Measurements from ENCODE around the gene TRIML2.
"Not testable (repeated sequence)": the region's sequence is repeated elsewhere in the genome, so short reads cannot be mapped to it uniquely, and the experiment has no call there.

Gene TRIML2

DNA sequence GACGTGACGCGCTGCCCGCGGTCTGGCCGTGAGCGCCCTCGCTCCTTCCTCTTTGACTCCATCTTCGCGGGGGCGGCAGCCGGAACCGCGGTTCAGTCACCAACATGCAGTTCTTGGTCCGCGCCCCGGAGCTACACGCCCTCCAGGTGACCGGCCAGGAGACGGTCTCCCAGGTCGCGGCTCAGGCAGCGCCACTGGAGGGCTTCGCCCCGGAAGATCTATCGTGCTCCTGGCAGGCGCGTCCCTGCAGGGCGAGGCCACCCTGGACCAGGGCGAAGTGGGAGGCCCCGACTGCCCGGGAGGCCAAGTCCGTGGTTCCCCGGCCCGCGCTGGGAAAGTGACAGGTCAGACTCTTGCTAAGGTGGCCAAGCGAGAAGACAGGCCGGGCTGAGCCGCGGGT is 2.9 kb downstream of the TRIML2 start:
- no peak for DNase-seq

DNA sequence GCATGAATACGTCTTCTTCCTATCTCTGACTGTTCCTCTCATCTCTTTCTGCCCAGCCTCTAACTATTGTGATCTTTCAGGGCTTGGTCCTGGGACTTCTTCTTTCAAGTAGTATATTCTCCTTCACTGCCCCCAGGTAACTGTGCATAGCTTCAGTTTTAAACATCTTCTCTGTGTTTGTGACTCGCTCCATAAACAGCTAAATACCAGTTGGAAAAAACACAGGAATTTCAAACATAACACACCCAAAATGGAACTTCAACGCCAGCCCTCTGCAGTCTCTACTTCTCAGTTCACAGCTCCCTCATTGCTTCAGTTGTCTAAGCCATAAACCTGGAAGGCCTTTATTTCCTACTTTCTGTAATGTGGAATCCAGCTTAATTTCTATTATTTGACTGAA is 16.6 kb downstream of the TRIML2 start:
- DNase-seq, result no peak

DNA sequence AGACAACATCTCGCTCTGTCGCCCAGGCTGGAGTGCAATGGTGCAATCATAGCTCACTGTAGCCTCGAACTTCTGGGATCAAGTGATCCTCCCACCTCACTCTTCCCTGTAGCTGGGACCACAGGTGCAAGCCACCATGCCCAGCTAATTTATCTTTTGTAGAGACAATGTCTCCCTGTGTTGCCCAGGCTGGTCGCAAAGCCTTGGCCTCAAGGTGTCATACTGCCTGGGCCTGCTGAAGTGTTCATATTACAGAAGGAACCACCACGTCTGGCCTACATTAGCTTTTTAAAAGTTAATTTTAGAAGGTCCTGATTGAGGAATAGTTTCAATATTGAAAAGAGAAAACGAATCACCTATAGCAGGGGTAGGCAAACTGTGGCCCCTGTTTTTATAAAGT is 22.5 kb downstream of the TRIML2 start:
- no peak for DNase-seq

DNA sequence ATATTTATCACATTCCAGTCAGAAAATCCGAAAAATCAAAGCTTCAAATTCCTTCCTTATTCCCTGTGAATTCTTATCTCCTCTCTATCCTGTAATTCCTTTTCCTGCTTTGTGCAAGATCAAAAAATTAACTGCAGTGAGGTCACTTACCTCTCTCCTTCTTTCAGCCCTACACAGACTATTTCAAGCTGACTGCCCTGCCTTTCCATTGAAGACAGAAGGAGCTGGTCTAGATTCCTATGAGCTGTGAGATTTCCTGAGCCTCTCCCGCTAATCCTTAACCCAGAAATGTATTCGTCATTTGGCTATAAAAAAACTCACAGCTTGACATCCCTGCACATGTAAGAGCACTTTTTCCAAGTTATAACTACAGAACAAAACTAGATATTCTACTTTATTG is 26.6 kb downstream of the TRIML2 start:
- no peak for DNase-seq

DNA sequence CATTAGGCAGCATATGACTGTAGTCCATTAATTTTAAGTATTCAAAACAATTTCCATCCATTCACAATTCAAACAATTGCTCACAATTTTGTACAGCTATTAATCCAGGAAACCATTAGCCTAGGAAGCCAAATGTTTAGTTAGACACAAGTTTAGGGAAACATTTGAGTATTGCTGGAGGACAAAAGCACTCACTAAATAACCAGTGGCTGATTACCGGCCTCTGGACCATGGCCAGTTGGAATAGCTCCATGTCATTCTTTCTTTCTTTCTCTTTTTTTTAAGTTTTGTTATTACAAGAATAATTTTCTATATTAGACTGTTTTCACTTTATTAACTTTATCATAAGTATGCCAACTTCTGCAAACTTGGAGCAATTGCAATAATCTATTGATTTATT is 31.3 kb downstream of the TRIML2 start:
- DNase-seq, result no peak

DNA sequence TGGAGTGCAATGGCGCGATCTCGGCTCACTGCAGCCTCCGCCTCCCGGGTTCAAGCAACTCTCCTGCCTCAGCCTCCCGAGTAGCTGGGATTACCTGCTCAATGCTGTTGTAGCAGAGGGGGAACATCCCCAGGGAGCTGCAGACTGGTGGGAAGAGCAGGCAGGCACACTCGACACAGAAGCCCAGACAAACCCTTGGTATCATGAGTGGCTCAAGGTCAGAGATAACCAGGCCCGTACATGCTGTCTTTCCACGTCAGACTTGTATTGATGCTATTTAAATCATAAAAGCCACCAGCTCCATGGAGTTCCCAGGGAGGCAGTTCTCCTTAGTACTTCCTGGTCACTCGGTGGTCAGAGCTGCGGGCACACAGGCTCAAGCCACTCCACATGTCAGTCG is 33.2 kb downstream of the TRIML2 start:
- DNase-seq, result no peak

DNA sequence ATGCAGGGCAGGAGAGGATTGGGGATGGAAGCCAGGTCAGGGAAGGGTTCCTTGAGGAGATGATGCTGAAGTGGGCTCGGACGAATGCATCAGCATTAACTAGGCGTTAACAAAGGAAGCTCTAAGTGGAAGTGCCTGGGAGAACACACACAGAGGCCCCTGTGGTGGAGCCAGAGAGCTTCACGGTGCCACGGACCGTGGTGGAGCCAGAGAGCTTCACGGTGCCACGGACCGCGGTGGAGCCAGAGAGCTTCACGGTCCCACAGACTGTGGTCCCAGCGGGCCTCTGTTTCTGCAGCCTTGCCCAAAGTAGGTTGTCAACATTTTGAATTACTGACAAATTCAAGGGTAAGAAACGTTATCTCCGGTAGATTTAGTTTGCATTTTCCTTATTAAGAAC is 48.3 kb downstream of the TRIML2 start:
- DNase-seq, result no peak

DNA sequence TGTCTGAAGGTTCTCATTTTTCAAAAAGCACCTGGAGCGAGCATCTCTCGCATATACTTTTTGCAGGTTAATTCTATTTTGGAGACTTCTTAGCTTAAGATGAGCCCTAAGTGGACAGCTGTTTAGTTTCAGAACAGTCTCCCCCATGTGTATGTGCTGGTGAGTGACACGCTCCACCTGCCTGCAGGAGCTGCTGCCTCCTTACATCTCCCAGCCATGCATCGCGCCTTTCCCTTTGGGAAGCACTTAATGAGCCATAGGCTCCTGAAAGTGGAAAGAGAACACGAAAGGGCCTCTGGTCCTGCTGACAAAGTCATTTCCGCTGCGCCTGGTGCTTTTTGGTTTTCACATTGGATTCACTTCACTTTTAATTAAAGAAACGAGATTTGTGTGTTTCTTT is 56.1 kb downstream of the TRIML2 start:
- DNase-seq, result no peak

DNA sequence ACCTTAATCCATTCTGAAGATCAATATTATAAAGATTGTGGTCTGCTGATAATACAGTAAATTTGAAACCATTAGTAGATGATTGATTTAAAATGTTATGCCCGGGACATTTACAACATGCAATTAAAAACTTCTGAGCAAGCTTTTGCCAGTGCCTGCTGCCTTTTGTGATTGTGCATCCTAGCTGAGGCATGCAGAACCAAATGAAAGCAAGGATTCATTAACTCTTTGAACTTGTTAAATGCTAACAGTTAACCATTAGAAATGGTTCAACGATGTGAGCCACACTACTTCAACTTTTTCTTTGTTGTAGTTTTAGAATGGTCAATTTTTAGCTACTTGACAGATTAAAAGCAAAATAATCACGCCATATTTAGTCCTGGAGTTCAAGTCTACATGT is 62.7 kb downstream of the TRIML2 start:
- DNase-seq, result no peak

DNA sequence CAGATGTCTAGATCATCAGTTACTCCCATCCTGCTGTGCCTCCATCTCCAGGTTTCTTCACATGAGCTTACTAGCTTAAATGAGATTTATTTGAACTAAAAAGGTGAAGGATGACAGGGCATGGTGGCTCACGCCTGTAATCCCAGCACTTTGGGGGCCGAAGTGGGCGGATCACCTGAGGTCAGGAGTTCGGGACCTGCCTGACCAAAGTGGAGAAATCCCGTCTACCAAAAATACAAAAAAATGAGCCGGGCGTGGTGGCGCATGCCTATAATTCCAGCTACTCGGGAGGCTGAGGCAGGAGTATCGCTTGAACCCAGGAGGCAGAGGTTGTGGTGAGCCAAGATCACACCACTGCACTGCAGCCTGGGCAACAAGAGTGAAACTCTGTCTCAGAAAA is 63.9 kb downstream of the TRIML2 start:
- not testable (repeated sequence) for DNase-seq

DNA sequence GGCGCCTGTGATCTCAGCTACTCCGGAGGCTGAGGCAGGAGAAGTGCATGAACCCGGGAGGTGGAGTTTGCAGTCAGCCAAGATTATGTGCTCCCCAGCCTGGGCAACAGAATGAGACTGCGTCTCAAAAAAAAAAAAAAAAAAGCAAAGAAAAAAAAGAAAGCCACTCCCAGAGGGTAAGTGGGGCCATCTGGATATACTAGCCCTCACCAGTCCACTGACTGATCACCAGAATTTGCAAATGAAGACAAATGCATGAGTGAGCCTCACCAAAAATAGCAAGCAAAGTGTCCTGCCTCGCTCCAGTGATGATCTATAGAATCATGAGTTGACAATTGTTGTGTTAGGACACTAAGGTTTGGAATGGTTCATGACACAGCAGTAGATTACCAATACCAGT is 66.2 kb downstream of the TRIML2 start:
- no peak for DNase-seq

DNA sequence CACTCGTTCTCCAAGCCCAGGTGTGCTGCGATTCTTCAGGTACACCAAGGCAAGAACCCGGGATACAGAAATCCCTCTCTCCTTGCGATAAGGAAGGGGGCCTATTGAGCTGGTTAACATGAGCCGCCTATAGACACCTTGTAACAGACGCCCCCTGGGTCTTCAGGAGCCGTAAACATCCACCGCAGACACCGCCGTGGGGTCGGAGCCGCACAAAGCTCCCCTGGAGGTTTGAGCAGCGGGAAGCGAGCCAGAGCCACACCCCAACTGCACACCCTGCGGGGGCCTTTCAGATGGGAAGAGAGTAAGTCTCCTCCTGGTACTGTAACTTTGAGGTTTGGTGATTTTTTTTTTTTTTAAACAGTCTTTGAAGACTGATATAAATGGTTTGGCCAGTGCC is 67.2 kb downstream of the TRIML2 start:
- DNase-seq, result no peak

DNA sequence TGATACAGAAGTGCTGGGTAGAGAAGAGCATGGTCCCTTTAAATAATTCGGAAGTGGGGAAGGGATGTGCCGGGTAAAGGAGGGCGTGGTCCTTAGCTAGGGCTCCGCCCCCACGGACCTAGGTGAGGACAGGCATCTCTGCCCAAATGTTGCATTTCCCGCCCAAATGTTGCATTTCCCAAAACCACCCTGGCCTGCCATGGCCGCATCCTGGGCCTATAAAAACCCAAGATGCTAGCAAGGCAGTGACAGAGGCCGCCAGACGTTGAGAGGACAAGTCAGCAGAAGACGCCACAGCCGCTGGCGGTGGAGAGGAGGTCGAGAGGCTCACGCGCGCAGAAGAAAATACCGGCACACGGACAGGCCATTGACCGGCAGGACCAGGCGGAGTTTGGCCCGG is 67.7 kb downstream of the TRIML2 start:
- DNase-seq, result no peak
